Panc1 (cell line): ENCODE data around the gene GRM2.

Experiments used
- CTCF ChIP-seq: fragments of 450-650 bp; IDR thresholded peaks from 2 replicates; pipeline ENCODE4 v1.5.1; 2017; ENCODE audit warnings: mild to moderate bottlenecking
- POLR2AphosphoS5 ChIP-seq: IDR thresholded peaks from 2 replicates; pipeline ENCODE4 v1.6.1; 2012; ENCODE audit warnings: mild to moderate bottlenecking, low read depth, low read length, moderate library complexity
- REST ChIP-seq, 2 experiments: IDR thresholded peaks; 2 replicates each; pipeline ENCODE4 v1.6.1; 2011 to 2012; ENCODE audit warnings: low read depth in 2 of 2, control low read depth in 1 of 2, low read length in 1 of 2, mild to moderate bottlenecking in 1 of 2, moderate library complexity in 1 of 2; ENCODE audit not compliant: insufficient read depth in 1 of 2
- SIN3A ChIP-seq: IDR thresholded peaks from 2 replicates; pipeline ENCODE4 v1.6.1; 2012; ENCODE audit warnings: low read depth, mild to moderate bottlenecking, low read length, moderate library complexity, borderline replicate concordance; ENCODE audit not compliant: insufficient read depth
- TCF7L2 ChIP-seq: IDR thresholded peaks from 2 replicates; pipeline ENCODE4 v1.6.1; 2011; ENCODE audit warnings: mild to moderate bottlenecking, low read depth, low read length, inconsistent platforms

- no peak for TF ChIP-seq CTCF
- TF ChIP-seq POLR2AphosphoS5, result no peak
- no peak for TF ChIP-seq REST (IDR thresholded peaks at IDR 0.05; ENCODE audit: insufficient read depth in 1 of 2, low read depth in 2 of 2, low read length in 1 of 2)
- TF ChIP-seq SIN3A, result no peak
- no peak for TF ChIP-seq TCF7L2
Measured at GRCh38 chr3:51679777-51680176, 27.1 kb upstream of the GRM2 start.
